HEK293T (cell line): Measurements from ENCODE around the gene TRIM47.

Source experiments
- CTCF ChIA-PET: fragments of 350-600 bp; formaldehyde crosslinking; extraction: SDS; loops from one replicate; lab custom pipeline; 2021; ENCODE audit warnings: antibody characterized with exemption, inconsistent platforms; lab: Yijun Ruan, JAX
- POLR2A ChIA-PET: fragments of 350-600 bp; formaldehyde crosslinking; extraction: SDS; loops from one replicate; lab custom pipeline; 2020; ENCODE audit warnings: antibody characterized with exemption, inconsistent platforms; lab: Yijun Ruan, JAX
- DNase-seq: peaks from one replicate; pipeline ENCODE4 v3.0.0; 2012; ENCODE audit warnings: mixed read lengths; ENCODE audit errors: extremely low spot score
- ARNT ChIP-seq: fragments of 450-650 bp; IDR thresholded peaks from 2 replicates; pipeline ENCODE4 v1.6.1; 2017; ENCODE audit warnings: mild to moderate bottlenecking
- BHLHE40 ChIP-seq: fragments of 450-650 bp; IDR thresholded peaks from 2 replicates; pipeline ENCODE4 v1.6.1; 2016; ENCODE audit warnings: mild to moderate bottlenecking, moderate library complexity, borderline replicate concordance
- CTBP1 ChIP-seq: fragments of 450-650 bp; IDR thresholded peaks from 2 replicates; pipeline ENCODE4 v1.6.1; 2016; ENCODE audit warnings: borderline replicate concordance
- ELF4 ChIP-seq: fragments of 450-650 bp; IDR thresholded peaks from 2 replicates; pipeline ENCODE4 v1.6.1; 2017; ENCODE audit warnings: antibody characterized with exemption
- FOXA1 ChIP-seq: fragments of 450-650 bp; IDR thresholded peaks from 2 replicates; pipeline ENCODE4 v1.6.1; 2016; ENCODE audit warnings: mild to moderate bottlenecking
- FOXK2 ChIP-seq: fragments of 450-650 bp; IDR thresholded peaks from 2 replicates; pipeline ENCODE4 v1.6.1; 2016; ENCODE audit warnings: mild to moderate bottlenecking
- FOXM1 ChIP-seq: fragments of 450-650 bp; IDR thresholded peaks from 2 replicates; pipeline ENCODE4 v1.6.1; 2017; ENCODE audit warnings: mild to moderate bottlenecking, borderline replicate concordance
- HDGF ChIP-seq: fragments of 450-650 bp; IDR thresholded peaks from 2 replicates; pipeline ENCODE4 v1.6.1; 2017; ENCODE audit warnings: antibody characterized with exemption, borderline replicate concordance
- L3MBTL2 ChIP-seq: fragments of 450-650 bp; conservative IDR thresholded peaks from 2 replicates; pipeline ENCODE4 v1.6.1; 2016; ENCODE audit warnings: mild to moderate bottlenecking
- LEF1 ChIP-seq: fragments of 450-650 bp; IDR thresholded peaks from 2 replicates; pipeline ENCODE4 v1.6.1; 2017; ENCODE audit warnings: mild to moderate bottlenecking, borderline replicate concordance
- NFRKB ChIP-seq: fragments of 450-650 bp; IDR thresholded peaks from 2 replicates; pipeline ENCODE4 v1.6.1; 2016; ENCODE audit warnings: mild to moderate bottlenecking, moderate library complexity
- SP1 ChIP-seq: fragments of 450-650 bp; IDR thresholded peaks from 2 replicates; pipeline ENCODE4 v1.6.1; 2017
- SUZ12 ChIP-seq: fragments of 450-650 bp; IDR thresholded peaks from 2 replicates; pipeline ENCODE4 v1.6.1; 2016; ENCODE audit warnings: mild to moderate bottlenecking
- TARDBP ChIP-seq: fragments of 450-650 bp; IDR thresholded peaks from 2 replicates; pipeline ENCODE4 v1.6.1; 2016
- ZNF384 ChIP-seq: fragments of 450-650 bp; IDR thresholded peaks from 2 replicates; pipeline ENCODE4 v1.6.1; 2016
- TF ChIP-seq, protein P1 (sequence below): fragments of 450-650 bp; IDR thresholded peaks from 2 replicates; pipeline ENCODE4 v1.6.1; 2016

Gene TRIM47

DNA sequence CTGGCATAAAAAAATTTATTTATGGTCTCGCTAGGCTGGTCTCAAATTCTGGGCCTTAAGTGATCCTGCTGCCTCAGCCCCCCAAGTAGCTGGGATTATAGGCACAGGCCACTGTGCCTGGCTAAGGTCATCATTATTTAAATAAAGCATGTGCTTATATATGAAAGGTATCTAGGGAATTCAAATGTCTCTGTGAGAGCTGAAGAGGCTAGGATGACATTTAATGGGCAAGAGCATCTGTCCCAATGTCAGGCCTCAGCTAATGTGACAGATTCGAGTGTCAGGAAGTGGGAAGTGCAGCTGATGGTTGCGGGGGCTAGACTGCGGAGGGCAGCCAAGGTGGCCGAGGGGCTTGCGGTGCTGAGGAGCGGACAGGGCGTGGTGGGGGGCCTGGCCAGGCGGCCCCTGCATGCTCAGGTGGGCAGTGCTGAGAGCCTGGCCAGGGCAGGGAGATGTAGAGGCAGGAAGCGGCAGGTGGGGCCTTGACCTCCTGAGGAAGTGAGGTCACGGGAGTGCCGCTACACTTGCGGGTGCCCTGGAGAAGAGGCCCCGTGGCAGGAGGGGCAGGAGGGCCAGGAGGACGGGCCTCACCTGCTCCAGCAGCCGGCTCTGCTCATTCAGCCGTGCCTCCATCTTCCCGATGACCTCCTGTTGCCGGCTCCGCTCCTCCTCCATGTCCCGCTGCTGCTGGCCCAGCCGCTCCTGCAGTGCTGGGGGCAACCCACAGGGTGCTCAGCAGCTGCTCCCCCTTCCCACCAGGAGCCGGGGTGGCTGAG is 38.9 kb upstream of the TRIM47 start:
- CTCF ChIA-PET: interaction anchor here (1.2 kb wide), 1 partner anchor 12 kb away, joined by 3 read pairs; no protein-coding TSS in a partner anchor

DNA sequence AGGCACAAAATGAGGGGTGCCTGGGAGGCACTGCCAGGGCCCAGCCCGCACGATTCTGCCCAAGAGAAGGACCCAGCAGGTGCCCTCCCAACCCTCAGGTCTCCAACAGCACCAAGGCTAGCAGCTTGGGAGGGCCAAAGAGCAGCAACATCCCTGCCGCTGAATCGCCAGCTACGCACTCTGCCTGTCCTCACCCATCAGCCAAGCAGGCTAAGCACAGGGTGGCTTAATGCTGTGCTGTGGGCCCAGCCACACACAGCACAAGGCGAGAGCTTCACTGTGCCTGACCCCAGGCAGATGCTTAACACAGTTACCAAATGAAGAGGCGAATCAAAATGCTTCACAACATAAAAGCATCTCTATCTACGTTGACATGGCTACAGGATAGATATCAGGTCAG is 36.9 kb upstream of the TRIM47 start:
- POLR2A ChIA-PET: interaction anchor here (0.7 to 2.2 kb wide), 4 partner anchors 10 to 26 kb away, joined by 3 to 9 read pairs (median 4); partner anchors contain the start of genes FBF1 and MRPL38
- no peak for DNase-seq
- TF ChIP-seq SP1 (no peak), ZNF384 (no peak), NFRKB (no peak)
- CTCF ChIA-PET: interaction anchor here (0.6 to 1.1 kb wide), 2 partner anchors 12 to 993 kb away, joined by 3 read pairs; no protein-coding TSS in a partner anchor

More for the DNA sequence above, 38.9 kb upstream of the TRIM47 start:
- POLR2A ChIA-PET: interaction anchor here (1.2 to 2.2 kb wide), 4 partner anchors 10 to 23 kb away, joined by 4 to 9 read pairs (median 6); partner anchors contain the start of genes FBF1 and MRPL38
- DNase-seq: no peak
- no peak for TF ChIP-seq BHLHE40
- TF ChIP-seq CTBP1: no peak
- TF ChIP-seq SP1: no peak
- TF ChIP-seq FOXK2: no peak
- TF ChIP-seq FOXA1: no peak
- TF ChIP-seq L3MBTL2: no peak
- TF ChIP-seq SUZ12: no peak
- no peak for TF ChIP-seq ARNT
- TF ChIP-seq, protein P1, sequence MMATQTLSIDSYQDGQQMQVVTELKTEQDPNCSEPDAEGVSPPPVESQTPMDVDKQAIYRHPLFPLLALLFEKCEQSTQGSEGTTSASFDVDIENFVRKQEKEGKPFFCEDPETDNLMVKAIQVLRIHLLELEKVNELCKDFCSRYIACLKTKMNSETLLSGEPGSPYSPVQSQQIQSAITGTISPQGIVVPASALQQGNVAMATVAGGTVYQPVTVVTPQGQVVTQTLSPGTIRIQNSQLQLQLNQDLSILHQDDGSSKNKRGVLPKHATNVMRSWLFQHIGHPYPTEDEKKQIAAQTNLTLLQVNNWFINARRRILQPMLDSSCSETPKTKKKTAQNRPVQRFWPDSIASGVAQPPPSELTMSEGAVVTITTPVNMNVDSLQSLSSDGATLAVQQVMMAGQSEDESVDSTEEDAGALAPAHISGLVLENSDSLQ: no peak
- TF ChIP-seq TARDBP: no peak
- no peak for TF ChIP-seq LEF1
- TF ChIP-seq NFRKB: no peak

DNA sequence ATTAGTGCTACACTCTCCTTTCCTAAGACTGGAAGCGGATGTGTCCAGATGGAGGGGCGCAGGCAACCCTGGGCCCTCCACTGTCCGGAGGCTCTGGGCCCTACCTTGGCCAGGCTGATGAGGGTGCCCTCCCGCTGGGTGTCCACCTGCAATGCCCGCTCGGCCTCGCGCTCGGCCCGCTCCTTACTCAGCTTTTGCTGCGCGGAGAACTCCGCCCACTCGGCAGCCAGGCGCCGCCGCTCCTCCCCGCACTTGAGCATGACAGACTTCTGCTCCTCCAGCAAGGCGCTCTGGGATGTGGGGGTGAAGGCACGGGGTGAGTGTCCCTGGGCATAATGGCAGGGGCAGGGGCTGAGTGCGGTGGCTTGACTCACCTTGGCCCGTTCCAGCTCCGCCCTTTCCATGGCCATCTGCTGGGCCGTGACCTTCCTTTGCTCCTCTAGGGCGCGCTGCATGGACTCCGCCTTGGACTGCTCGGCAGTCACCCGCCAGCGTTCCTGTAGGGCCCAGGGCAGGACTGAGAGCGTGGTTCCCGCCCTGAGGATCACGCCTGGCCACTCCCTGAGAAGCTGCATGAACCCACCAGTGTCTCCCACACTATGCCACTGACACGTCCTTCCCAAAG is 36.4 kb upstream of the TRIM47 start:
- DNase-seq: no peak
- no peak for TF ChIP-seq FOXM1
- no peak for TF ChIP-seq NFRKB
- TF ChIP-seq ARNT: no peak
- TF ChIP-seq SUZ12: no peak
- TF ChIP-seq ELF4: no peak
- no peak for TF ChIP-seq SP1
- no peak for TF ChIP-seq LEF1
- no peak for TF ChIP-seq ZNF384
- TF ChIP-seq FOXA1: no peak
- TF ChIP-seq, protein P1: no peak
- no peak for TF ChIP-seq L3MBTL2
- TF ChIP-seq HDGF: no peak
- no peak for TF ChIP-seq CTBP1
- TF ChIP-seq FOXK2: no peak
- TF ChIP-seq BHLHE40: no peak
- ChIA-PET CTCF (interaction anchor here (0.6 to 1.1 kb wide), 2 partner anchors 13 to 992 kb away, joined by 3 read pairs; no protein-coding TSS in a partner anchor), POLR2A (interaction anchor here (0.7 to 2.2 kb wide), 3 partner anchors 10 to 26 kb away, joined by 3 to 9 read pairs (median 5); partner anchors contain the start of genes FBF1 and MRPL38)

DNA sequence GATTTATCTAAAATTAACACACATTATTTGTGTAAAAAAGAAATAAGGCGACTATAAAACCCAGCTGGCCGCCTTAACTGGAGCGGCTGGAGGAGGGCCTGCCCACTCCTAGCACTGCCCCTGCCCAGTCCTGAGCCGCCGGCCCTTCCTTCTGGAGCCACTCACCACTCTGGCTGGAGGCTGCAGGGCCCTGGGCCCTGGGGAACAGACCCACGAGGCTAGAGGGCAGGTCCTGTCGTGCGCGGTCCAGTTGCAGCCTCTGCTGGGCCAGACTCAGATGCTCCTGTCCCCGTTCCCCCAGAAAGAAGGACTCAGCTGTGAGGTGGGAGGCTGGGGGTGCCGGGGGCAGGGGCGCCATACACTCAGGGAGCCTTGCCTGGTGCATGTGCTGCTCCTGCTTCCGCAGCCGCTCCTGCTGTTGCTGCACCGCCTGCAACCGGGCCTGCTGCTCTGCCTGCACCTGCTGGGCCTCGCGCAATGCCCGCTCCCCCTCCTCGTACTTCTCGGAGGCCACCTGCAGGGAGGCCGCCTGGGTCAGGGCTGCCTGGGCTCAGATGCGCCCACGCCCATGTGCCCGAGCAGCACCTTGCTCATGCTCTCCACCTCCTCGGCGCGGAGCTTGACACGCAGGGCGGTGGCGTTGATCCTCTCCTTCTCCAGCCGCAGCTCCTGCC is 35.3 kb upstream of the TRIM47 start:
- TF ChIP-seq LEF1 (no peak), SP1 (no peak), ELF4 (no peak), L3MBTL2 (no peak), TARDBP (no peak), FOXA1 (no peak), SUZ12 (no peak), FOXK2 (no peak), NFRKB (no peak), ZNF384 (no peak)
- TF ChIP-seq, protein P1: no peak
- CTCF ChIA-PET: no interaction called here
- no peak for DNase-seq
- POLR2A ChIA-PET: interaction anchor here (1.1 kb wide), 1 partner anchor 12 kb away, joined by 3 read pairs; no protein-coding TSS in a partner anchor

DNA sequence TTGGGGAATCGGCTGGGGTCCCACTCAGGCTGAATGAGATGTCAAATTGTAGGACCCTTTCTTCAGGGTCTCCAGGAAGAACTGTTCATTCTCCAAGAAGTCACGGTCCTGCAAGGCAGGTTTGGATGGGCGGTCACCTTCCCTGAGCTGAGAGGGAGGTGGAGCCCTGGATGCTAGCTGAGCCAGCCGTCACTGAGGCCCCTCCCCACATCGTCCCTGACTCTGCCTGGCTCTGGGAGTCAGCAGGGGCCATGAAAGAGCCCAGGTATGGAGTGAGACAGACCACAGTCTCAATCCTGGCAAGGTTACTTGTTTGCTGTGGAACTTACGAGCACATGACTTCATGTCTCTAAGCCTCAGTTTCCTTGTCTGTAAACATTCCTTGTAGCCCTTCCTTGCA is 32.3 kb upstream of the TRIM47 start:
- CTCF ChIA-PET: interaction anchor here (0.7 kb wide), 1 partner anchor 104 kb away, joined by 3 read pairs; no protein-coding TSS in a partner anchor
- DNase-seq: no peak
- POLR2A ChIA-PET: interaction anchor here (0.6 to 2.2 kb wide), 3 partner anchors 14 to 131 kb away, joined by 3 to 10 read pairs (median 3); partner anchors contain the start of gene TRIM65
- no peak for TF ChIP-seq NFRKB
- TF ChIP-seq CTBP1: no peak
- TF ChIP-seq ZNF384: no peak
- no peak for TF ChIP-seq LEF1
- no peak for TF ChIP-seq L3MBTL2
- TF ChIP-seq SUZ12: no peak
- TF ChIP-seq TARDBP: no peak
- TF ChIP-seq FOXK2: no peak
- no peak for TF ChIP-seq FOXM1
- TF ChIP-seq, protein P1: no peak
